ENCODE results near the gene HIPK2.

HIPK2 gene

GRCh38 chr7:139660317-139661042, 117.3 kb downstream of the HIPK2 start:
- no peaks in the 10 kb centered on the region for H3K36me3 ChIP-seq
- H3K9me3 ChIP-seq: no peaks in the 10 kb centered on the region
- peaks cover 6% of the 10 kb centered on the region; the same call in 1 of the 2 replicates for H3K4me1 ChIP-seq
- no peaks in the 10 kb centered on the region for H3K27me3 ChIP-seq
- no peak for DNase-seq
- TF ChIP-seq CTCF (IDR thresholded peaks at IDR 0.05; ENCODE audit: low read depth, low read length): no peak
- H3K4me3 ChIP-seq (ENCODE audit: low read depth, low read length): no peak overlapping the region

GRCh38 chr7:139659922-139660316, 117.9 kb downstream of the HIPK2 start:
- Histone ChIP-seq H3K36me3 (no peaks in the 10 kb centered on the region), H3K4me1 (peaks cover 6% of the 10 kb centered on the region; the same call in 1 of the 2 replicates), H3K4me3 (ENCODE audit: low read depth, low read length) (no peak overlapping the region), H3K9me3 (no peaks in the 10 kb centered on the region), H3K27me3 (no peaks in the 10 kb centered on the region)
- no peak for TF ChIP-seq CTCF (IDR thresholded peaks at IDR 0.05; ENCODE audit: low read depth, low read length)
- DNase-seq: no peak

- no peak for TF ChIP-seq CTCF (IDR thresholded peaks at IDR 0.05; ENCODE audit: low read depth, low read length)
- no peak for DNase-seq
- Histone ChIP-seq H3K27me3 (no peaks in the 10 kb centered on the region), H3K36me3 (no peaks in the 10 kb centered on the region), H3K4me1 (peaks cover 6% of the 10 kb centered on the region; the same call in 1 of the 2 replicates), H3K4me3 (ENCODE audit: low read depth, low read length) (no peak overlapping the region), H3K9me3 (no peaks in the 10 kb centered on the region)
Measured at GRCh38 chr7:139658908-139659675, 118.7 kb downstream of the HIPK2 start.

GRCh38 chr7:139658296-139658695, 119.5 kb downstream of the HIPK2 start:
- no peaks in the 10 kb centered on the region for H3K9me3 ChIP-seq
- no peak for DNase-seq
- H3K27me3 ChIP-seq: no peaks in the 10 kb centered on the region
- H3K36me3 ChIP-seq: no peaks in the 10 kb centered on the region
- H3K4me1 ChIP-seq: peaks cover 6% of the 10 kb centered on the region; the same call in 1 of the 2 replicates
- no peak for TF ChIP-seq CTCF (IDR thresholded peaks at IDR 0.05; ENCODE audit: low read depth, low read length)
- H3K4me3 ChIP-seq (ENCODE audit: low read depth, low read length): no peak overlapping the region

- DNase-seq: no peak
- no peak for TF ChIP-seq CTCF (IDR thresholded peaks at IDR 0.05; ENCODE audit: low read depth, low read length)
- H3K4me1 ChIP-seq: peaks cover 6% of the 10 kb centered on the region; the same call in 1 of the 2 replicates
- no peaks in the 10 kb centered on the region for H3K9me3 ChIP-seq
- no peak overlapping the region for H3K4me3 ChIP-seq (ENCODE audit: low read depth, low read length)
- H3K36me3 ChIP-seq: no peaks in the 10 kb centered on the region
- H3K27me3 ChIP-seq: no peaks in the 10 kb centered on the region
Measured at GRCh38 chr7:139657725-139658124, 120.1 kb downstream of the HIPK2 start.

GRCh38 chr7:139656387-139656786, 121.4 kb downstream of the HIPK2 start:
- H3K27me3 ChIP-seq: no peaks in the 10 kb centered on the region
- TF ChIP-seq CTCF (IDR thresholded peaks at IDR 0.05; ENCODE audit: low read depth, low read length): no peak
- H3K9me3 ChIP-seq: no peaks in the 10 kb centered on the region
- no peak for DNase-seq
- H3K4me1 ChIP-seq: peaks cover 6% of the 10 kb centered on the region
- H3K4me3 ChIP-seq (ENCODE audit: low read depth, low read length): no peak overlapping the region
- H3K36me3 ChIP-seq: no peaks in the 10 kb centered on the region

Data from BE2C (cell line).